Cortex of kidney (tissue), 1 donor: ENCODE measurements around the gene MS4A6E.
"Not testable (repeated sequence)": the region's sequence is repeated elsewhere in the genome, so short reads cannot be mapped to it uniquely, and the experiment has no call there.

Source experiments
- DNase-seq: peaks from one replicate; lab custom pipeline; 2025; lab: John Stamatoyannopoulos, UW

The MS4A6E gene

GRCh38 chr11:60336767-60337391, 9.8 kb downstream of the MS4A6E start:
- no peak for DNase-seq

- DNase-seq, result no peak
These were observed 11.0 kb downstream of the MS4A6E start for GRCh38 chr11:60338053-60338452.

GRCh38 chr11:60339356-60339755, 12.3 kb downstream of the MS4A6E start:
- no peak for DNase-seq

GRCh38 chr11:60343094-60343704, 16.1 kb downstream of the MS4A6E start:
- DNase-seq, result no peak

GRCh38 chr11:60344146-60344545, 17.1 kb downstream of the MS4A6E start:
- no peak for DNase-seq

- no peak for DNase-seq
These were observed 18.4 kb downstream of the MS4A6E start for GRCh38 chr11:60345489-60345888.

- no peak for DNase-seq
These were observed 20.2 kb downstream of the MS4A6E start for GRCh38 chr11:60347084-60347797.

GRCh38 chr11:60348116-60348515, 21.1 kb downstream of the MS4A6E start:
- DNase-seq, result no peak

GRCh38 chr11:60349990-60350389, 22.9 kb downstream of the MS4A6E start:
- DNase-seq, result no peak

- no peak for DNase-seq
These were observed 30.7 kb downstream of the MS4A6E start for GRCh38 chr11:60357771-60358170.

GRCh38 chr11:60360621-60361020, 33.6 kb downstream of the MS4A6E start:
- no peak for DNase-seq

GRCh38 chr11:60362241-60362640, 35.2 kb downstream of the MS4A6E start:
- DNase-seq, result no peak

GRCh38 chr11:60363542-60364470, 36.8 kb downstream of the MS4A6E start:
- DNase-seq, result no peak

- DNase-seq, result not testable (repeated sequence)
These were observed 39.3 kb downstream of the MS4A6E start for GRCh38 chr11:60366262-60366904.

- no peak for DNase-seq
These were observed 40.0 kb downstream of the MS4A6E start for GRCh38 chr11:60367009-60367408.

GRCh38 chr11:60367896-60368295, 40.8 kb downstream of the MS4A6E start:
- no peak for DNase-seq

- no peak for DNase-seq
These were observed 43.3 kb downstream of the MS4A6E start for GRCh38 chr11:60370252-60370810.

GRCh38 chr11:60370811-60371298, 43.8 kb downstream of the MS4A6E start:
- DNase-seq, result no peak

GRCh38 chr11:60371386-60371785, 44.3 kb downstream of the MS4A6E start:
- no peak for DNase-seq

GRCh38 chr11:60371854-60372253, 44.8 kb downstream of the MS4A6E start:
- no peak for DNase-seq

- DNase-seq, result no peak
These were observed 45.7 kb downstream of the MS4A6E start for GRCh38 chr11:60372767-60373166.
